ENCODE results near the gene U2AF1.
"Not testable (repeated sequence)": the region's sequence is repeated elsewhere in the genome, so short reads cannot be mapped to it uniquely, and the experiment has no call there.

Gene U2AF1, protein sequence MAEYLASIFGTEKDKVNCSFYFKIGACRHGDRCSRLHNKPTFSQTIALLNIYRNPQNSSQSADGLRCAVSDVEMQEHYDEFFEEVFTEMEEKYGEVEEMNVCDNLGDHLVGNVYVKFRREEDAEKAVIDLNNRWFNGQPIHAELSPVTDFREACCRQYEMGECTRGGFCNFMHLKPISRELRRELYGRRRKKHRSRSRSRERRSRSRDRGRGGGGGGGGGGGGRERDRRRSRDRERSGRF

DNA sequence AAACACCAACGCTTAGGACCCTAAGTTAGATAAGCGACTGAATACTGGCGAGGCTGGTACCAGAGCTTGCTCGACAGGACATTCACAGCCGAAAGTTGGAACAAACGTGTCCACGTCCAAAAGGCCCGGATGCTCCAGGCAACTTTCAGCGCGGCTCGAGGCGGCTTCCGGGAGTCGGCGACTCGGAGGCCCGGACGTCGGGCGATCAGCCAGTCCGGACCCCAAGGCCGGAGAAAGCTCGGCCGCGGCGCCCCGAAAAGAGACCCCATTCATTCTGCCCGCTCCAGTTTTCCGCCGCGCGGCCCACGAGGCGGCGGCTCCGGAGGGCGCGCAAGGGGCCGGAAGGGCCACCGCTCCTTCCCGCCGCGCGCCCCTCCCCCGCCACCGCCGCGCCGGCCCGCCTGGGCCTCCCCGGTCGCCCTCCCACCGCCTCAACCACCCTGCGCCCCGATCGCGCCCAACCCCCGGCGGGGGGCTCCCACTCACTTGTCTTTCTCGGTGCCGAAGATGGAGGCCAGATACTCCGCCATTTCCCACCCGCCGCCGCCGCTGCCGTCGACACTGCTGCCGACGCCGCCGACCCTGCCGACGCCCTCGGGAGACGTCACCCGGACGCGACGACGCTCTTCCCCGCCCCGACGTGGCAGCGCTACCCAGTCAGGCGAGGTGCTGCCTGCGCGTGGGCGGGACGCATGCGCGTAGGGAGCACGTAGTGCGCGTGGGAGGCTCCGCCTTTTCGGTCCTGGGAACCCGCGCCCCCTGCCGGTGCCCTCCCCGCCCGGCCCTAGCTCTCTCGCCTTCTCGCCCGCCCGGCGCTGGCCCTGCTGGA is at the start of gene U2AF1:
TSS of gene U2AF1 (minus strand) at position 606 of the 829 bp plus-strand sequence. CDS start at position 530, 76 bp downstream.
- DNase-seq, result not testable (repeated sequence)

DNA sequence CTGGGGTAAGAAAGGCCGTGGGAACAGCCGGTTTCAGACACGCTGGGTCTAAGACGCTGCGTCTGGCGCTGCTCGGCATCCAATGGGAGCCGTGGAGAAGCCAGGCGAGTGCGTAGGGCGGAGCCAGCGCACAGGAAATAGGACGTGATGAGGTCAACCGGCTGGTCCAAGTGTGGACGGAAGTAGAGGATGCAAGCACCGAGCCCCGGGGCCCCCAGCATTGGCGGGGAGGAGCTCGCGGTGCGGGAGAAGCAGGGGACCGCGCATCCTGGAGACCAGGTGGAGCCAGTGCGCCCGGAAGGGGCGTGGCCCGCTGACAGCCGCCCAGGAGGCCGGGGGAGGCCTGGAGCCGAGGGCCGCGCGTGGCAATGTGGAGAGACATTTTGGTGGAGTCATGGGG is 46.2 kb upstream of the U2AF1 start:
- DNase-seq, result not testable (repeated sequence)

DNA sequence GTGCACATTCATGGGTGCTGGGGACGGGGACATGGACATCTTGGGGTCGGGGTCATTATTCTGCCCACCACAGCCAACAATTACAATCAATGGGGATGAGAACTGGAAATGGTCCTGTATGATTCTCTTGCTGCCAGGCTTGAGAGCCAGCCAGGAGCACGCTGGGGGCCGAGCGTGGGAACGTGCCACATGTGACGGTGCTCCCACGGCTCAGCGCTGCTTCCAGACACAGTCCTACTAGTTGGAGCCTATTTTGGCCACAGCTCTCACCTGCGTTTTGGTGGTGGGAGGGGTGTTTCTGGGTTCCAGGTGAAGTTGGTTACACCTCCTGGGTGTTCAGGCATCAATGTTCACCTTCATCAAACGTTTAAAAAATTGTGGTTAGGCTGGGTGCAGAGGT is 42.0 kb upstream of the U2AF1 start:
- DNase-seq, result not testable (repeated sequence)

DNA sequence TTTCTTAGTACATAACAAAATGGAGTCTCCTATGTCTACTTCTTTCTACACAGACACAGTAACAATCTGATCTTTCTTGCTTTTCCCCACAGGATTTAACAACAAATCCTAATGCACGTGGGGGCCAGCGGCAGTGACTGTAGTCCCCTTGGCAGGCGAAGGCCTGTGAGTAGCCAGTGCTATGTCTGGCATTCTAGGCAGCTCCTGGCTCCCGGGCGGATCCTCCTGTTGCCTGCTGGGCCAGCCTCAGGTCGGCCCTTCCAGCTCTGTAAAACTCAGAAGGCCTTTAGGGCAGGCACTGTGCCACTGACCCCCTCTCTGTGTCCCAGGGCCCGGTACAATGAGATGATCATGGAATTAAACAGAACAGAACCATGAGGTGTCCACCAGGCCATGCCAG is 40.6 kb upstream of the U2AF1 start:
- DNase-seq, result not testable (repeated sequence)

DNA sequence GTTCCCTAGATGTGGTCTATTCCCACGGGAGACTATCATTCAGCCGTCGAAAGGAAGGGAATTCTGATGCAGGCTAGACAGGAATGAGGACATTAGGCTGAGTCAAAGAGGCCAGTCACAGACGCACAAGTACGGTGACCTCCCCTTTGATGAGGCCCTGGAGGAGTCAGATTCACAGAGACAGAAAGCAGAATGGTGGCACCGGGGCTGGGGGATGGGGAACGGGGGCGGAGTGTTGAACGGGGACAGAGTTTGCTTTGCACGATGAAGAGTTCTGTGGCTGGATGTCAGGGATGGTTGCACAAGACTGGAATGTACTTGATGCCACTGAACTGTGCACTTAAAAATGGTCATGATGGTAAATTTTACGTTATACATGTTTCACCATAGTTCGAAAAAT is 39.3 kb upstream of the U2AF1 start:
- not testable (repeated sequence) for DNase-seq

DNA sequence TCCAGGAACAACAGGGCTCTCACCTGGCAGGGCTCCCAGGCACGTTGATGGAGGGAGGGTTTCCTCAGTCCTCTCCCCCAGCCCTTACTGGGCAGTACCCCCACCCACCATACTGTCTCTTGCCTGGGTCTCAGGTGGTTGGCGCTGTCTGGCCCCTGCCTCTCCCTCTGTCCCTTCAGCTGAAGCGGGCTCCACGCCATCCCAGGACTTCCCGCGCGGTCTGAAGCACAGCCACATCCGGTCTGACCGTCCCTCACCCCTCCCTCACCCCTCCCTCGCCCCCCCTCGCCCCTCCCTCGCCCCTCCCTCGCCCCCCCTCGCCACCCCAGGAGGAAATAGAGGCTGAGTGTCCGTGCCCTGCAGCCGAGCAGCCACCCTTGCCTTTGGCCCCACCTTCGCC is 34.0 kb upstream of the U2AF1 start:
- DNase-seq, result not testable (repeated sequence)

DNA sequence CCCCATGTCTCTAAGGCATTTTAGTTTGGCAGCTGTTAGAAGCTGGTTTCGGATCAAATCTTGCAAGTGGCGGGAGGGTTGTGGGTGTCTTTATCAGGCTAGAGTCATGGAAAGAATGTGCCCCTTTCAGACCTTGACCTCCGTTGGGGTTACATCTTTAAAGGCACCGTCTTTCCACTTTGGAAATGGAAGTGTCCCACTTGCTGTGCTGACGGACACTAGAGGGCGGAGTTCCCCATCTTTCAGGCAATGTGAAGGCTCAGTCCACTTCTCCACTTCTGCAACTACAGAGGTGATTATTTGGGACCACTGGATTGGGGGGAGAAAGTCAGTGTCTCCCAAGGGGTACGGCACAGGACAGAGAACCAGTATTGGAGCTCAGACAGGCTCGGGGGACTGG is 31.6 kb upstream of the U2AF1 start:
- DNase-seq, result not testable (repeated sequence)

DNA sequence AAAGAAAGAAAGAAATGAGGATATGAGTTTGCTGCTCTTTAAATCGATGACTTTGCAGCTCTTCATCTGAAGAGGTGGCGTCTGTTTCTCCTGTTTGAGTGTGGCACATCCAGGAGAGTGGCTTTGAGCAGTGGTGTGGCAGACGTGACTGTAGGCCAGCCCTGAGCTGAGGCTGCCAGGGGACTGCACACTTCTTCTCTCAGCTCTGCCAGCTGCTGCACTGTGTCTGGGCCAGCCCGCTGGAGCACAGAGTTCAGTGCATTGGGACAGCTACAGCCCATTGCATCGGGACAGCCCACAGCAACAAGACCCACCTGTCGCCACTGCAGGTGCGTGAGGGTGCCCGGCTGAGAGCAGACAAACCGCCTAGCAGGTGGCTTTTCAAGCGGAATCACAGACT is 27.1 kb upstream of the U2AF1 start:
- not testable (repeated sequence) for DNase-seq

DNA sequence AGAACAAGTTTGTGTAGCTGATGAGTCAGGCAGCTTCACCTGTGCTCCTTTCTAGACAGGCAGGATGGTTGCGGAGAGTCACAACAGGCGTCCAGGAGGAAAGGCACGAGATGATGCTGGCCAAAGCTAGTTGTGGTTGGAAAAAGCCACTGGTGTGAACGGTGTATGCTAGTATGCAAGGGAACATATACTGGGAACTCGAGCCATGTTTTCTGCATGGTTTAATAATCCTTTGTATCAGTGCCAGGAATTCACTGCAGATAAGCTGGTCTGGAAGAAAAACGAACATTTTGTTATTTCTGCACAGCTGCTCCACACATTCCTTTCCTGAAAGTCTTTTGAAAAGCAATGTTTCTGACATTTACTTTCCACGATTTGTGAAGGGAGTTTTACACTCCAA is 22.7 kb upstream of the U2AF1 start:
- DNase-seq, result not testable (repeated sequence)

DNA sequence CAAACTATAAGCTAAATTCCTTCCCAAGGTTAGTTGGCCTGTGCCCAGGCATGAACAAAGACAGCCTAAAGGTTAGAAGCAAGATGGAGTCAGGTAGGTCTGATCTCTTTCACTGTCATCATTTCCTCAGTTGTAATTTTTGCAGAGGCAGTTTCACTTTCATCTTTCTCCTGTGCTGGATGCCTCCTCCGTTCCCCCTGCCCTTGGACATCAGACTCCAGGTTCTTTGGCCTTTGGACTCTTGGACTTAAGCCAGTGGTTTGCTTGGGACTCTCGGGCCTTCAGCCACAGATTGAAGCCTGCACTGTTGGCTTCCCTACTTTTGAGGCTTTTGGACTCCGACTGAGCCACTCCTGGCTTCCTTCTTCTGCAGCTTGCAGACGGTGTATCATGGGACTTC is 8.6 kb upstream of the U2AF1 start:
- DNase-seq, result not testable (repeated sequence)

DNA sequence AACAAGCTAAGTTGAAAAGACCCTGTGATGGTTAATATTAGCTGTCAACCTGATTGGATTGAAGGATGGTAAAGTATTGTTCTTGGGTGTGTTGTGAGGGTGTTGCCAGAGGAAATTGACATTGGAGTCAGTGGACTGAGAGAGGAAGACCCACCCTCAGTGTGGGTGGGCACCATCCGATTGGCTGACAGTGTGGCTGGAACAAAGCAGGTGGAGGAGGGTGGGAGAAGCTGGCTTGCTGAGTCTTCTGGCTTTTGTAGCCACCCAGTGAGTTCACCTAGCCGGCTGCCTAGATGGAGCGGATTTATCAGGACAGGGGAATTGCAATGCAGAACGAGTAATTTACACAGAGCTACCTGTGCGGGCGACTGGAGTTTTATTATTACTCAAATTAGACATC is 7.1 kb upstream of the U2AF1 start:
- DNase-seq, result not testable (repeated sequence)

DNA sequence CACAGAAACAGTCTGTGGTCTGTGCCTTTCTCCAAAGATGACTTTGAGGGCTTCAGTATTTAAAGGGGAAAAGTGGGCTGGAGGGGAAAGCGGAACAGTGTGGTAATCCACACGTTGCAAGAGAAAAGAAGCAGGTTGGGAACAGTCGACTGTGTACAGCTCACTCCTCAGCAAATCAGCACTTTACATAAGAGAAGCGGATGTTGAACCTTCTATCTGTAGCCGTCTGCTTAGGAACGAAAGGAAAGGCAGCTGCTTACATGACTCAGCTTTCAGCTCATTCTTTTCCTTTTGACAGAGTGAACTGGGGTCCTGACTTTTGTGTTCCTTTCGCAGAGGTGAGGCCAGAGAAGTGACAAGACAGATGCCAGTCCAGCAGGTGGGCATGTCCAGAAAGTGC is 1.6 kb upstream of the U2AF1 start:
- DNase-seq, result not testable (repeated sequence)

DNA sequence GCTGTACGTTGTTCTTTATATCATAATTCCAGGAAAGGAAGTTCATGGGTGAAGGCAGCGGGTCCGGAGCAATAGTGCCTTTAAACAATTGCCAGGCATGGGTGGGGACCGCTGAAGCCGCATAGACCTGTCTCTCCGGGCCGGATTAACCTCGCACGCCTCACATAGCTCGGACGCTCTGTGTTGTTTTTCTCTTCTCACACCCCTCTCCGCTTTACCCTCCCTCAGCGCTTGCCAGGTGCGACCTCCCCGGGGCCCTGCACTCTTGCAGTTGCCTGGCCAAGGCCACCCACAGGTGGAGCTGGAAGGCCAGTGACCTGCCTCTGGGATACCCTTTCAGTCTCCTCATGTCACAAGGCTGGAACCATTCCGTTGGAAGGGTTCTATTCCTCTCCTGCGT is 807 bp upstream of the U2AF1 start:
- DNase-seq, result not testable (repeated sequence)

DNA sequence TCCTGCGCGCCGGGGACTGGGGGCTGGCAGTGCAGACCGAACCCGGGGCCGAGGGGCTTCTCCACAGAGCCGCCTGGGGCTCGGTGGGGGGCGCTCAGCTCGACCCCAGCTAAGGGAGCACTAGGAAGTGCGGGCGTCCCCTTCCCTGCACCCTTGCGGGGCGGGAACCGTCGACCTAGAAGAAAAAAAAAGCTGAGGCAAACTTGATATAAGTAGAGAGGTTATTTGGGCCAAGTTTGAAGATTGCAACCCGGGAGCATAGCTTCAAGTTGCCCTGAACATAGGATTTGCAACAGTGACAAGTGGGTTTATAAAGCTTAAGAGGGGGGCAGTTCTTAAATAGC is 396 bp upstream of the U2AF1 start:
- DNase-seq, result not testable (repeated sequence)

DNA sequence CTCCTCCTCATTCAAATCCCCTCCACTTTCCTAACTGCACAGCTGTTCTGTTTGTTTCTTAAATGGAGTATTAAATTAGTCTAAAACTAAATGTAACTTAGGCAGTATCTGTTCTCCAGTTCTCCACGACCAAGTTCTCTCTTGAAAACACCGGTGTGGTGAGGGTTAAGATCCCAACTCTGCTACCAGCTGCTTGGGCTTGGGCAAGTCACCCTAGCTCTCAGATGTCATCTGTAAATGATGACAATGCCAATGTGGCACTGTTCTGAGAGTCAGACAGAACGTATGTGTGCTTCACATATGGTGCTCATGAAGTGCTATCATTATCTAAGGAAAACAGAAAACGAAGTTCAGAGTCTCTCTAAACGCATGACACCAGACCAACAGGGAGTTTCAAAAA is 2.7 kb downstream of the U2AF1 start:
- DNase-seq, result not testable (repeated sequence)

DNA sequence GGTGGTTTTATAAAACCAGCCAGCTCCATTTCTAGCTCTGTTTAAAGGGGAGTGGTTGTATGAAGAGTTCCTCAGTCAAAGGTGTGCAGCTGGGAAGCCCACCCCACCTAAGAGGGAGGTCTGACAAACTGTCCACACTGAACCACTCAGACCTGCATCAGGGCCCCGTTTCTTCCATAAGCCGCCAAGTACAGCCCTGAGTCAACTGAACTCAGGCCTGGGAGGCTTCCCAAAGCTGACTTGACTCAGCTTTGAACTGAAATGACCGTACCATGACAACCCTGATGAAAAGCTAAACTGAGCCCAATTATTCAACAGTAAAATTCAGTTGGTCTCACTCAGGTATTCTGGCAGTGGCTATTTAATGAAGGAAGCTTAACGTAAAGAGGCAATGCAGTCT is 5.1 kb downstream of the U2AF1 start:
- DNase-seq, result not testable (repeated sequence)

DNA sequence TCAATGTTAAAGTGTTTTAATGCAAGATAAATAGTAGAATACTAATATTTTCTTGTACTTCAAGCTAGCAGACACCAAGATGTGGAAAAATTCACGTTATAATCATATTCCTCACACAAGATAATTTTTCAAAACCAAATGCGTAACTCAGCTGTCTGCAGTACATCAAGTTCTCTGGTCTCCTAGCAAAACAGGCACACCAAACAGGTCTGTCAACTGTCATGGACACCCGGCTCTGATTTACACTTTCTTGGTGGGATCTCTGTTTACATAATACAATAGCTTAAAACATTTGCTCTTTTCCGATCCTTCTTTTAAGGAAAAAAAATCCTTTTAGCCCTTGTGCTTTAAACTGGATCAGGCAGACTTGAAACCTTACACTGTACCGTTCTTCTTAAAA is 5.7 kb downstream of the U2AF1 start:
- not testable (repeated sequence) for DNase-seq

DNA sequence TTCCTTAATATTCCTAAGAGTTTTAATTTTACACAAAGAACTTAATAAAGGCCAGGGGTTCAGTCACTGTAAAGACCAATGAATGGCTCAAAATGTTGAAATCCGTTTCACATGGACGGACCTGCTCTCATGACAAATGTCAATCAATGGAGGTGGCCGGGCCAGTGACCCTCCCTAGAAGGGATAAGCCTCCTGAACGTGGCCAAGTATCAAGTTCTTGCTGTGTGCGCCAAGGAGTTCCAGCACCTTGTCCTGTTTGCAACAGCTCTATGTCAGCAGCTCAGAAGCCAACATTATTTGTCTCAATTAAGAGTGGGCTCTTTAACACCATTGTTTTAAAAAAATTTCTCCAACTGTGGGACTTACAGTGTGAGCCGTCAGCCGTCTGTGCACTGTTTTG is 6.4 kb downstream of the U2AF1 start:
- not testable (repeated sequence) for DNase-seq

DNA sequence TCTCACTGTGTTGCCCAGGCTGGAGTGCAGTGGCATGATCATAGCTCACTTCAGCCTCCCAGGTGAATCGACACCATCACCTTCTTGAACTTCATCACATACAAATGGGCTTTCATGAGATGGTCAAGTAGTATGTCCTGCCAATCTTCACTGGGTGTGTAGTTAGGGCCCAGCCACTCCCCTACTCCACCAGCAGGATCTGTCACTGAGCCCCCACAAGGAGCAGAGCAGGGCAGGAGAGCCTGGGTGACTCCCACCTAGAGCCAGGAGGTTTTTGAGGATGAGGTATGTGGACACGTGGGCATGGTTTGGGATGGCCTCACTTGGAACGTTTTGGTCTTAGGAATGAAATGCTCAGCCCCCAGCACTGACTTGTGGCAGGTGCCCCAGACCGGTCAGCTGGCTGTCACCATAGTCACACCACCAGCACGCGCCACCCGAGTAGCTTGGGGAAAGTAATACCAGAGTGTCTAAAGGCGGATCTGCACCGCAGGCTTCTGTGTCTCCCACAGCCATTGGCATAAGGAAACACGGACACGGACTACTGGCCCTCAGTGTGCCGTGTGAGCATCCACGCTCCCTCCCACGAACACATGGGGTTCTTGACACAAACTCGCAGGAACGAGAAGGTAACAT is 15.3 kb downstream of the U2AF1 start:
- DNase-seq, result not testable (repeated sequence)

DNA sequence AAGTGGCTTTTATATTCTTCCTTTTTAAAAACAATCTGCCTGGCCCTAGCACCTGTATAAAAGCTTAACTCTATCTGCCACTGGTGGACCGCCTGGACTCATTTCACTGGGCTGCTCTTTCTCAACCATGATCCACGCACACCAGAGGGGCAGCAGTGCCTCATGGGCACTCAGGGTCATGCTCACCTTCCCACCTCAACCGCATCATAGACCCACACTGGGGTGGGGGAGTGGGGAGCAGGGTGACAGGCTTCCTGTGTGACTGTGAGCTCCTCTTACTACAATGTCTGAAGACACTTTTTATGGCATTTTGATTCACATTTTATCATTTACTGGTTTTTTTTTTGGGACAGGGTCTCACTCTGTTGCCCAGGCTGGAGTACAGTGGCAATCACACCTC is 16.4 kb downstream of the U2AF1 start:
- not testable (repeated sequence) for DNase-seq

DNA sequence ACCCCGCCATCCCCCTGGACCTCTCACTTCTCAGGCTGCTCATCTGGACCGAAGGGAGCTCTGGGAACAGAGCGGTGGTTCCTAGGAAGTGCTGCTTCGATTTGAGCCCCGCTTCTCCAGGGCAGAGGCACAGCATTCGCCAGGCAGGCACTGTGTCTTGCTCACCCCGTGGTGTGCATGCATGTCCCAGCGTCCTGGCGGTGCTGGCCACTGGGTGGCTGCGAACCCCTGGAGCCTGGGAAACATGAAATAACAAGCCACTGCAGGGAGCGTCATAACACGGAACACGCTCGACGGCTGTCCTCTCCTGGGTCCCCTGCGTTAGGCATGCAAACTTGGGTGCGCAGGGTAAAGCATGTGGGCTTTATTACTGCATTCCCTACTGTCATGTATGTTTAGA is 17.9 kb downstream of the U2AF1 start:
- not testable (repeated sequence) for DNase-seq

DNA sequence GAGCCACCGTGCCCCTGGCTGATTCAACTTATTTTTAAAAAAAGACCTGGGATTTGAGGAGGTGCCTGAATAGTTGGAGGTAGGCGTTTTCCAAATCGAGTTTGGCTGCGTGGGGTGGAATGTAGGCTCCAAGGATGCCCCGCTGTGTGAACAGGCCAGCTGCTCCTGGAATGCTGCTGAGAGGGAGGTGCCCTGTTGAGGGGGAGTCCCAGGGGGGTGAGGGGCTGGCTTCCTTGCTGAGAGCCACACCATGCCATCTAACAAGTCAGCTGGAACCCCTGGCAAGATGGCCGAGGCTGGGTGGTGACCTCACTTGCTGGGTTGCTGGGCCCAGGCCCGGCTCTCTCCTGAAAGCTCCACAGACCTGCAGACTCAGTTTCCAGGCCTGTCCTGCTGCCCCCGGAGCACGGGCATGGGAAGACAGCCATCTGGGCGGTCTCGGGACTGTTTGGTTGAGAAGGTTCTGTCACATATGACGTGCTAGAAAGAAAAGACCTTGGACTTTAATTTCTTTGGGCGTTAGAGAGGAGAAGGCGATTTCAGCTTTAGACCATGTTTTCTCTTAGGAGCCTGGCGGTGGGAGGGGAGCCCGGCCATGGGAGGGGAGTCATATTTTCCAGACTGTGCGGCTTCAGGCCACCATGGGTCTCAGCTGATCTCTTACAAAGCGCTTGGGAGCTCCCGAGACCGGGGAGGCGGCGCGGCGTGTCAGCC is 24.6 kb downstream of the U2AF1 start:
- not testable (repeated sequence) for DNase-seq

DNA sequence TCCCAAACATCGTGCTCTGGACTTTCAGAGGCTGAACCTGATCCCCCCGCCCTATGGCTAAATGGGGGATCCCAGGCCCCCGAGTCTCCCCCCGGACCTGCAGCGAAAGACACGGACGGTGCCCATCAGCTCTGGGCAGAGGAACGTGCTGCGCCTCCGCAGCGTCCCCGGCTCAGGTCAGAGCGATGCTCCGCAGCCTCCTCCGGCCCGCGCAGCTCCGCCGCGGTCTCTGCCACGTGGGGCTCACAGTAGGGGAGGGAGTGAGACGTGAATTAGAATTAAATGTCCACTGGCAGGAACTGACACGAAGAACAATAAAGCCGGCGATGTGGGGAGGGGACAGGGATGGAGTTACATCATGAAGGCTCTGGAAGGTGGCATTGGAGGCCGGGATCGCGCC is 30.7 kb downstream of the U2AF1 start:
- not testable (repeated sequence) for DNase-seq

All from MV-4-11 (cell line).